IMR-90 (cell line): Measurements from ENCODE around the gene NKRF. TPM values are rescaled to one million over a fixed set of nuclear protein-coding genes. Genes with fewer than 3 reads are reported as not detected.

Experiments used
- ATAC-seq: fragments of 200-7000 bp; cut with Tn5 transposase; 2 replicates; pipeline ENCODE4 v1.9.1; 2020; ENCODE audit warnings: low read depth, mild to moderate bottlenecking, moderate library complexity
- BruUV-seq: library from RNA; stranded (reverse); fragments of 400-500 nt; replicated peaks from 2 replicates; lab custom pipeline; 2021; lab: Mats Ljungman, UMichigan
- CTCF ChIA-PET: fragments of 300-600 bp; formaldehyde crosslinking; extraction: SDS; loops from one replicate; lab custom pipeline; 2021; ENCODE audit warnings: antibody characterized with exemption; lab: Yijun Ruan, JAX
- POLR2A ChIA-PET: fragments of 300-600 bp; sonication (Branson Sonifier 250); formaldehyde crosslinking; loops from one replicate; lab custom pipeline; 2022; ENCODE audit warnings: antibody characterized with exemption; ENCODE audit not compliant: unreplicated experiment; lab: Charles Lee
- DNase-seq: peaks from one replicate; pipeline ENCODE4 v3.0.0; 2013
- H2AFZ ChIP-seq: replicated peaks from 2 replicates; pipeline ENCODE3; 2013; ENCODE audit warnings: low read length, mild to moderate bottlenecking; ENCODE audit not compliant: poor library complexity
- H2AK5ac ChIP-seq: 2 replicates; pipeline ENCODE4 v1.6.1; 2013; ENCODE audit warnings: low read depth, low read length, inconsistent platforms
- H2AK9ac ChIP-seq: replicated peaks from 2 replicates; pipeline ENCODE3; 2013; ENCODE audit warnings: mild to moderate bottlenecking, low read depth, low read length, moderate library complexity; ENCODE audit not compliant: poor library complexity
- H2BK120ac ChIP-seq: 2 replicates; pipeline ENCODE4 v1.6.1; 2013; ENCODE audit warnings: low read depth, low read length, inconsistent platforms
- H2BK15ac ChIP-seq: 3 replicates; pipeline ENCODE4 v1.6.1; 2013; ENCODE audit warnings: low read depth, low read length, inconsistent platforms
- H2BK20ac ChIP-seq: 2 replicates; pipeline ENCODE4 v1.6.1; 2013; ENCODE audit warnings: low read depth, mild to moderate bottlenecking, inconsistent platforms, low read length, moderate library complexity
- H2BK5ac ChIP-seq: 2 replicates; pipeline ENCODE4 v1.6.1; 2013; ENCODE audit warnings: mild to moderate bottlenecking, low read depth, low read length, inconsistent platforms; ENCODE audit not compliant: poor library complexity, severe bottlenecking
- H3K14ac ChIP-seq: replicated peaks from 2 replicates; pipeline ENCODE4 v1.6.1; 2013; ENCODE audit warnings: low read depth, low read length, inconsistent platforms
- H3K18ac ChIP-seq: 2 replicates; pipeline ENCODE4 v1.6.1; 2013; ENCODE audit warnings: low read depth, low read length, control low read depth
- H3K23ac ChIP-seq: 2 replicates; pipeline ENCODE4 v1.6.1; 2013; ENCODE audit warnings: low read depth, low read length, inconsistent platforms
- H3K27ac ChIP-seq: 2 replicates; pipeline ENCODE4 v1.5.1; 2013; ENCODE audit warnings: mild to moderate bottlenecking, control low read depth, low read length; ENCODE audit not compliant: insufficient read depth
- H3K27me3 ChIP-seq: 2 replicates; pipeline ENCODE4 v1.6.1; 2013; ENCODE audit warnings: low read length; ENCODE audit not compliant: control insufficient read depth, insufficient read depth
- H3K36me3 ChIP-seq: 2 replicates; pipeline ENCODE4 v1.6.1; 2013; ENCODE audit warnings: low read length, mixed read lengths; ENCODE audit not compliant: control insufficient read depth, insufficient read depth
- H3K4ac ChIP-seq: 2 replicates; pipeline ENCODE4 v1.6.1; 2013; ENCODE audit warnings: low read depth, low read length, inconsistent platforms
- H3K4me1 ChIP-seq: 2 replicates; pipeline ENCODE4 v1.6.1; 2013; ENCODE audit warnings: low read length, mixed read lengths; ENCODE audit not compliant: control insufficient read depth, insufficient read depth
- H3K4me2 ChIP-seq: 2 replicates; pipeline ENCODE4 v1.6.1; 2013; ENCODE audit warnings: low read depth, mild to moderate bottlenecking, control low read depth, low read length, moderate library complexity
- H3K4me3 ChIP-seq: 2 replicates; pipeline ENCODE4 v1.5.1; 2013; ENCODE audit warnings: low read depth, mild to moderate bottlenecking, control low read depth, low read length, moderate library complexity; ENCODE audit not compliant: insufficient read depth
- H3K56ac ChIP-seq: 2 replicates; pipeline ENCODE4 v1.6.1; 2013; ENCODE audit warnings: low read length, inconsistent platforms; ENCODE audit not compliant: insufficient read depth; ENCODE audit errors: extremely low read depth
- H3K79me1 ChIP-seq, 2 experiments: 2 replicates each; pipeline ENCODE4 v1.6.1; 2013; ENCODE audit warnings: low read length in 2 of 2, inconsistent platforms in 1 of 2, low read depth in 1 of 2
- H3K9ac ChIP-seq: 2 replicates; pipeline ENCODE4 v1.6.1; 2013; ENCODE audit warnings: low read depth, low read length, control low read depth
- H3K9me1 ChIP-seq: 2 replicates; pipeline ENCODE4 v1.6.1; 2013; ENCODE audit warnings: low read length, inconsistent platforms; ENCODE audit not compliant: insufficient read depth
- H3K9me3 ChIP-seq: 2 replicates; pipeline ENCODE4 v1.6.1; 2013; ENCODE audit warnings: low read length; ENCODE audit not compliant: control insufficient read depth, insufficient read depth
- H4K20me1 ChIP-seq: 2 replicates; pipeline ENCODE4 v1.6.1; 2013; ENCODE audit warnings: low read length, inconsistent platforms; ENCODE audit not compliant: insufficient read depth
- H4K5ac ChIP-seq: 2 replicates; pipeline ENCODE4 v1.6.1; 2013; ENCODE audit warnings: mild to moderate bottlenecking, low read depth, low read length, control low read depth
- H4K8ac ChIP-seq, 2 experiments: 2 replicates each; pipeline ENCODE4 v1.6.1; 2013; ENCODE audit warnings: low read depth in 2 of 2, low read length in 2 of 2, control low read depth in 1 of 2, inconsistent platforms in 1 of 2
- H4K91ac ChIP-seq: 2 replicates; pipeline ENCODE4 v1.6.1; 2013; ENCODE audit warnings: low read depth, low read length, inconsistent platforms; ENCODE audit not compliant: insufficient read depth
- BHLHE40 ChIP-seq: fragments of 150-350 bp; IDR thresholded peaks from 2 replicates; pipeline ENCODE4 v1.6.1; 2016; ENCODE audit warnings: mild to moderate bottlenecking, low read depth, low read length
- CEBPB ChIP-seq: IDR thresholded peaks from 2 replicates; pipeline ENCODE4 v1.6.1; 2012; ENCODE audit warnings: low read depth, low read length, improper control_type of control experiment
- CHD1 ChIP-seq: IDR thresholded peaks from 2 replicates; pipeline ENCODE4 v1.6.1; 2012; ENCODE audit warnings: low read depth, low read length, improper control_type of control experiment
- CTCF ChIP-seq: conservative IDR thresholded peaks from 2 replicates; pipeline ENCODE4 v1.5.1; 2012; ENCODE audit warnings: mild to moderate bottlenecking, low read depth, low read length, improper control_type of control experiment
- ELK1 ChIP-seq: fragments of 150-350 bp; IDR thresholded peaks from 2 replicates; pipeline ENCODE4 v1.6.1; 2016; ENCODE audit warnings: low read depth, mild to moderate bottlenecking, low read length, moderate library complexity, borderline replicate concordance
- FOS ChIP-seq: fragments of 150-350 bp; IDR thresholded peaks from 2 replicates; pipeline ENCODE4 v1.6.1; 2016; ENCODE audit warnings: low read depth, low read length
- MAFK ChIP-seq: IDR thresholded peaks from 2 replicates; pipeline ENCODE4 v1.6.1; 2012; ENCODE audit warnings: low read depth, low read length, improper control_type of control experiment
- MAZ ChIP-seq: IDR thresholded peaks from 2 replicates; pipeline ENCODE4 v1.6.1; 2012; ENCODE audit warnings: low read depth, mild to moderate bottlenecking, low read length, improper control_type of control experiment, moderate library complexity, borderline replicate concordance
- MXI1 ChIP-seq: IDR thresholded peaks from 2 replicates; pipeline ENCODE4 v1.6.1; 2012; ENCODE audit warnings: low read depth, mild to moderate bottlenecking, low read length, moderate library complexity, borderline replicate concordance
- NFE2L2 ChIP-seq: fragments of 150-350 bp; IDR thresholded peaks from 2 replicates; pipeline ENCODE4 v1.6.1; 2016; ENCODE audit warnings: low read depth, mild to moderate bottlenecking, low read length
- RAD21 ChIP-seq: IDR thresholded peaks from 2 replicates; pipeline ENCODE4 v1.6.1; 2012; ENCODE audit warnings: low read length, improper control_type of control experiment
- RCOR1 ChIP-seq: IDR thresholded peaks from 2 replicates; pipeline ENCODE4 v1.6.1; 2012; ENCODE audit warnings: mild to moderate bottlenecking, low read length, improper control_type of control experiment; ENCODE audit not compliant: insufficient replicate concordance
- RFX5 ChIP-seq: IDR thresholded peaks from 2 replicates; pipeline ENCODE4 v1.8.0; 2012; ENCODE audit warnings: low read depth, mild to moderate bottlenecking, low read length, moderate library complexity
- SMC3 ChIP-seq: fragments of 150-350 bp; IDR thresholded peaks from 2 replicates; pipeline ENCODE4 v1.6.1; 2016; ENCODE audit warnings: low read depth, mild to moderate bottlenecking, antibody characterized with exemption, low read length, moderate library complexity
- USF2 ChIP-seq: fragments of 150-350 bp; IDR thresholded peaks from 2 replicates; pipeline ENCODE4 v1.6.1; 2017; ENCODE audit warnings: mild to moderate bottlenecking, antibody characterized with exemption, low read length, low read depth
- WGBS, 2 experiments: methylation state at CpG; one replicate each; pipeline versions ENCODE4 v1.1.5 to v1.1.7; 2013; ENCODE audit warnings: missing lambda C conversion rate in 2 of 2; ENCODE audit not compliant: insufficient read length in 1 of 2; ENCODE audit errors: extremely low coverage in 2 of 2; 5-methylcytosine and 5-hydroxymethylcytosine counted together
- dilution Hi-C: fragments of 300-500 bp; cut with HindIII; formaldehyde crosslinking; loops from one replicate; pipeline ENCODE4 v1.14.3; 2018; ENCODE audit warnings: low sequenced_read_pairs; ENCODE audit not compliant: unreplicated experiment
- in situ Hi-C: fragments of 300-500 bp; cut with MboI; formaldehyde crosslinking; loops from 3 replicates; pipeline ENCODE4 v1.14.3; 2019; ENCODE audit warnings: low sequenced_read_pairs, inconsistent platforms, mixed read lengths
- intact Hi-C: fragments of 100-400 bp; cut with micrococcal nuclease; formaldehyde crosslinking; loops from 2 replicates; pipeline ENCODE4 v1.10.0; 2022
- polyA plus RNA-seq, 3 experiments: library from polyadenylated mRNA; depleted of rRNA; stranded (reverse); fragments of >200 nt; gene quantifications; 2 replicates each; pipeline ENCODE4 v1.2.3, GENCODE V29; 2012; ENCODE audit warnings: low replicate concordance in 1 of 3
- total RNA-seq: library from RNA; depleted of rRNA; stranded (reverse); fragments of >200 nt; gene quantifications from 2 replicates; pipeline ENCODE4 v1.2.3, GENCODE V29; 2012

NKRF gene
- total and polyA plus RNA-seq, 2 of the 4 experiments (the other 2 are of a cell fraction): 2.2 to 4.1 TPM

- H3K14ac ChIP-seq: no peak overlapping the region
- H3K4me3 ChIP-seq: no peak overlapping the region
- no TSS peak for BruUV-seq
- no peaks in the 10 kb centered on the region for H3K27me3 ChIP-seq
- H3K9me1 ChIP-seq: no peaks in the 10 kb centered on the region
- H2BK120ac ChIP-seq: no peak overlapping the region
- H2AK9ac ChIP-seq: no peak overlapping the region
- dilution Hi-C loops (no loop called here), intact Hi-C loops (no loop called here), in situ Hi-C loops (no loop called here)
- no peak overlapping the region for H3K27ac ChIP-seq
- no peak overlapping the region for H3K18ac ChIP-seq
- no peak for TF ChIP-seq RAD21
- no peak for TF ChIP-seq RCOR1
- no peak for TF ChIP-seq RFX5
- no peak for TF ChIP-seq MAFK
- TF ChIP-seq ELK1: no peak
- TF ChIP-seq FOS: no peak
- TF ChIP-seq CHD1: no peak
- TF ChIP-seq NFE2L2: no peak
- TF ChIP-seq MAZ: no peak
- no peak for TF ChIP-seq SMC3
- TF ChIP-seq USF2: no peak
- no peak for TF ChIP-seq CEBPB
- TF ChIP-seq MXI1: no peak
- no peak for TF ChIP-seq BHLHE40
- no peak for TF ChIP-seq CTCF
- ChIA-PET CTCF (no interaction called here), POLR2A (no interaction called here)
- no peak overlapping the region for H2AK5ac ChIP-seq
- H2BK15ac ChIP-seq: no peak overlapping the region
- no peak overlapping the region for H4K5ac ChIP-seq
- no peak overlapping the region for H2BK5ac ChIP-seq
- H3K4ac ChIP-seq: no peak overlapping the region
- H3K79me1 ChIP-seq: no peaks in the 10 kb centered on the region
- no peak overlapping the region for H2BK20ac ChIP-seq
- H3K36me3 ChIP-seq: peaks cover 7% of the 10 kb centered on the region
- no peak overlapping the region for H3K4me2 ChIP-seq
- DNase-seq (peak; percentile 6), ATAC-seq (no peak)
- no peak overlapping the region for H3K56ac ChIP-seq
- no CpG with 5 or more reads among the region's 10 CpGs for WGBS, 2 experiments
- H2AFZ ChIP-seq: no peak overlapping the region
- no peak overlapping the region for H3K23ac ChIP-seq
- H4K91ac ChIP-seq: no peak overlapping the region
- no peak overlapping the region for H4K8ac ChIP-seq
- H3K9me3 ChIP-seq: no peaks in the 10 kb centered on the region
- no peaks in the 10 kb centered on the region for H4K20me1 ChIP-seq
- no peaks in the 10 kb centered on the region for H3K4me1 ChIP-seq
- no peak overlapping the region for H3K9ac ChIP-seq
Measured at GRCh38 chrX:119638725-119639471, 32.7 kb upstream of the NKRF start.
